Fibroblast of lung (primary cell): Measurements from ENCODE around the gene CHSY1. TPM values are rescaled to one million over a fixed set of nuclear protein-coding genes. Genes with fewer than 3 reads are reported as not detected.

ENCODE experiments used
- DNase-seq, 2 donors: peaks; one replicate each; pipeline versions ENCODE4 v3.0.0 to v3.0.0-alpha.2; 2010; ENCODE audit warnings: low read depth in 2 of 2
- H2AFZ ChIP-seq: 2 replicates; pipeline ENCODE4 v1.5.1; 2012; ENCODE audit warnings: low read length, control low read depth, inconsistent platforms
- H3K27ac ChIP-seq: 2 replicates; pipeline ENCODE4 v1.5.1; 2011; ENCODE audit warnings: low read length, control low read depth; ENCODE audit not compliant: insufficient read depth
- H3K27me3 ChIP-seq: 2 replicates; pipeline ENCODE4 v1.5.1; 2011; ENCODE audit warnings: mild to moderate bottlenecking, low read length; ENCODE audit not compliant: control insufficient read depth, insufficient read depth
- H3K36me3 ChIP-seq: 2 replicates; pipeline ENCODE4 v1.5.1; 2011; ENCODE audit warnings: low read length; ENCODE audit not compliant: control insufficient read depth, insufficient read depth
- H3K4me1 ChIP-seq: 2 replicates; pipeline ENCODE4 v1.5.1; 2011; ENCODE audit warnings: low read length; ENCODE audit not compliant: control insufficient read depth, insufficient read depth; ENCODE audit errors: extremely low read depth
- H3K4me2 ChIP-seq: 2 replicates; pipeline ENCODE4 v1.5.1; 2011; ENCODE audit warnings: low read length, control low read depth; ENCODE audit not compliant: insufficient read depth; ENCODE audit errors: extremely low read depth
- H3K4me3 ChIP-seq, 4 experiments: fragments of 200-600 bp in 1 of 4; sonication (generic) in 1 of 4; replicated peaks in 1 of 4; 2 replicates each; pipeline ENCODE4 v1.5.1; 2011 to 2016; ENCODE audit warnings: low read length in 4 of 4, low read depth in 3 of 4, mild to moderate bottlenecking in 3 of 4, control low read depth in 2 of 4, inconsistent platforms in 1 of 4, mixed read lengths in 1 of 4; ENCODE audit not compliant: insufficient read depth in 1 of 4; ENCODE audit errors: control extremely low read depth in 1 of 4
- H3K79me2 ChIP-seq: 2 replicates; pipeline ENCODE4 v1.5.1; 2012; ENCODE audit warnings: mild to moderate bottlenecking, low read length, inconsistent platforms; ENCODE audit not compliant: control insufficient read depth, insufficient read depth
- H3K9ac ChIP-seq: 2 replicates; pipeline ENCODE4 v1.5.1; 2011; ENCODE audit warnings: mild to moderate bottlenecking, low read length, control low read depth; ENCODE audit not compliant: insufficient read depth
- H3K9me3 ChIP-seq: 2 replicates; pipeline ENCODE4 v1.5.1; 2012; ENCODE audit warnings: low read depth, low read length; ENCODE audit not compliant: control insufficient read depth, insufficient read depth
- H4K20me1 ChIP-seq: 2 replicates; pipeline ENCODE4 v1.5.1; 2011; ENCODE audit warnings: low read length; ENCODE audit not compliant: control insufficient read depth, insufficient read depth; ENCODE audit errors: extremely low read depth
- CTCF ChIP-seq, 2 donors: IDR thresholded peaks in 1 of 2; conservative IDR thresholded peaks in 1 of 2; 1 replicate in 1 of 2; 2 replicates in 1 of 2; pipeline ENCODE4 v1.5.1; 2011 to 2012; ENCODE audit warnings: low read length in 2 of 2, control low read depth in 1 of 2, inconsistent platforms in 1 of 2, low read depth in 1 of 2, mild to moderate bottlenecking in 1 of 2
- EZH2 ChIP-seq: IDR thresholded peaks from 2 replicates; pipeline ENCODE4 v1.5.1; 2012; ENCODE audit warnings: low read length, control low read depth, mild to moderate bottlenecking; ENCODE audit errors: missing control alignments
- polyA plus RNA-seq, 2 donors: library from polyadenylated mRNA; depleted of rRNA in 1 of 2; stranded (reverse) in 1 of 2; unstranded in 1 of 2; fragments of >200 nt; gene quantifications; 2 replicates each; pipeline ENCODE4 v1.2.1, GENCODE V29; 2011 to 2012; ENCODE audit warnings: missing spikeins in 1 of 2
- total RNA-seq: library from RNA; depleted of rRNA; stranded (reverse); fragments of >200 nt; gene quantifications from 2 replicates; pipeline ENCODE4 v1.2.1, GENCODE V29; 2014

The CHSY1 gene
- total and polyA plus RNA-seq, 2 donors (not counting 1 experiment from before 2014, with no cell fraction given): 28.6 to 57.0 TPM

- Histone ChIP-seq H3K27me3 (no peaks in the 10 kb centered on the region), H3K9ac (no peak overlapping the region), H3K79me2 (peaks cover 71% of the 10 kb centered on the region), H2AFZ (no peak overlapping the region), H3K4me1 (peaks cover 42% of the 10 kb centered on the region), H3K9me3 (no peaks in the 10 kb centered on the region), H4K20me1 (no peaks in the 10 kb centered on the region), H3K27ac (peak overlapping the region; percentile 26), H3K4me2 (no peak overlapping the region), H3K36me3 (no peaks in the 10 kb centered on the region), H3K4me3 (no peak overlapping the region)
- no peak for DNase-seq
- TF ChIP-seq EZH2 (no peak), CTCF (conservative IDR thresholded peaks at IDR 0.05 in 1 of 2, IDR thresholded peaks at IDR 0.05 in 1 of 2; ENCODE audit: low read depth in 1 of 2, low read length in 2 of 2) (no peak)
These were observed 48.1 kb downstream of the CHSY1 start for GRCh38 chr15:101203607-101204189.

- Histone ChIP-seq H3K36me3 (no peaks in the 10 kb centered on the region), H2AFZ (no peak overlapping the region), H3K4me3 (no peak overlapping the region), H3K79me2 (peaks cover 71% of the 10 kb centered on the region), H3K9me3 (no peaks in the 10 kb centered on the region), H3K4me1 (peaks cover 48% of the 10 kb centered on the region), H3K27me3 (no peaks in the 10 kb centered on the region), H3K9ac (no peak overlapping the region), H3K27ac (peak overlapping the region; percentile 26), H4K20me1 (no peaks in the 10 kb centered on the region), H3K4me2 (no peak overlapping the region)
- no peak for DNase-seq
- TF ChIP-seq EZH2 (no peak), CTCF (conservative IDR thresholded peaks at IDR 0.05 in 1 of 2, IDR thresholded peaks at IDR 0.05 in 1 of 2; ENCODE audit: low read depth in 1 of 2, low read length in 2 of 2) (no peak)
These were observed 48.7 kb downstream of the CHSY1 start for GRCh38 chr15:101203029-101203573.

GRCh38 chr15:101201411-101202174 is 50.3 kb downstream of the CHSY1 start:
- H3K9me3 ChIP-seq: no peaks in the 10 kb centered on the region
- peak overlapping the region; percentile 96 for H3K27ac ChIP-seq
- no peaks in the 10 kb centered on the region for H4K20me1 ChIP-seq
- peak; percentile 99 for DNase-seq
- peak overlapping the region; percentile 67 for H3K9ac ChIP-seq
- H3K79me2 ChIP-seq: peaks cover 71% of the 10 kb centered on the region
- no peaks in the 10 kb centered on the region for H3K36me3 ChIP-seq
- no peak overlapping the region for H2AFZ ChIP-seq
- TF ChIP-seq EZH2: no peak
- no peak for TF ChIP-seq CTCF (conservative IDR thresholded peaks at IDR 0.05 in 1 of 2, IDR thresholded peaks at IDR 0.05 in 1 of 2; ENCODE audit: low read depth in 1 of 2, low read length in 2 of 2)
- peaks cover 49% of the 10 kb centered on the region for H3K4me1 ChIP-seq
- H3K4me3 ChIP-seq: peak overlapping the region in 1 of 4 experiments; percentile 10
- H3K27me3 ChIP-seq: no peaks in the 10 kb centered on the region
- H3K4me2 ChIP-seq: peak overlapping the region; percentile 76
